H1 (cell line): ENCODE measurements around the gene SPACA7. TPM values are rescaled to one million over a fixed set of nuclear protein-coding genes. Genes with fewer than 3 reads are reported as not detected.

ENCODE experiments used
- BCL11A ChIP-seq, 2 experiments: IDR thresholded peaks; one replicate each; pipeline ENCODE4 v1.6.1; 2011; ENCODE audit warnings: low read depth in 2 of 2, low read length in 2 of 2, mild to moderate bottlenecking in 2 of 2
- CTBP2 ChIP-seq: IDR thresholded peaks from 2 replicates; pipeline ENCODE4 v1.7.0; 2011; ENCODE audit warnings: borderline replicate concordance, mild to moderate bottlenecking, moderate library complexity, mixed read lengths, low read length; ENCODE audit not compliant: insufficient read depth, insufficient read length
- polyA plus RNA-seq, 7 experiments: library from polyadenylated mRNA; depleted of rRNA in 3 of 7; stranded (reverse) in 5 of 7; unstranded in 2 of 7; fragments of >200 nt in 5 of 7; fragments of 200-250 nt in 2 of 7; gene quantifications; 1 replicate in 5 of 7; 2 replicates in 1 of 7; 4 replicates in 1 of 7; pipeline versions ENCODE4 v1.2.1 to v1.2.3, GENCODE V29; 2011 to 2013; ENCODE audit warnings: missing spikeins in 2 of 7, mixed read lengths in 2 of 7
- total RNA-seq: library from RNA; stranded (reverse); fragmentation: NEBNext Ultra II Directional; extraction: Animal tissue kit (Norgen Biotek cat#: 25700); gene quantifications from 2 replicates; pipeline ENCODE4 v1.2.1, GENCODE V29; 2021

SPACA7 gene
- total and polyA plus RNA-seq, 2 of the 8 experiments (the other 6 are each of a cell fraction or from before 2014, with no cell fraction given), result not detected

DNA sequence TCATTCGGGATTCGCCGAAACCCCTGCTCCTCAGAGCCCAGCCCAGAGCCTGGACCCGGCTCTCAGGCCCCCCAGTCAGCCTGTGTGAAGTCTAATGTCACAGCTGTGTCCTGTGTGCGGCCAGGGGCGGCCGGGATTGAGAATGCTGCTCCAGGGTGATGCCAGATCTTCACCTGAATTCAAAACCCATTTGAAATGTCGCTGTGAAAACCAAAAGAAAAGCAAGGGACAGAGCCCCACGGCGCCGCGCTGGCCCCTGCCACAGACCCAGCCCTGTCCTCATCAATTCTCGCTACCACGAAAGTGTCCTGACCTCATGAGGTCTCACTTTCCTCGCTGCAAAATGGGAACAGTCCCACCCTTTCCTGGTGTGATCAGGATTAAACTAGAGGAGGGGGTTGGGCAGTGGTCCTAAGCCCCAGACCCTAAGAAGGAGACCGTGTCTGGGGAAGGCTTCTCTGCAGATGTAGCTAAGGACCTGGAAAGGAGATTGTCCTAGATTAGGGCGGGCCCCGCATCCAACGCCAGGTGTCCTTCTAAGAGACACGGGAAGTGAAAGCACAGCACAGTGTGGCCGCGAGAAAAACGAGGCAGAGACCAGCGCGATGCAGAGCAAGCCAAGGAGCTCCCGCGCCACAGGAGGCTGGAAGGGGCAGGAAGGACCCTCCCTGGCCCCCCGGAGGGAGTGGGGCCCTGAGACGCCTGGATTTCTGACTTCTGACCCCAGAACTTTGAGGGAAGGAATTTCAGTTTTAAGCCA lies 34.0 kb upstream of the SPACA7 start (continued):
- TF ChIP-seq BCL11A (IDR thresholded peaks at IDR 0.05; ENCODE audit: low read depth in 2 of 2, low read length in 2 of 2), result no peak
- TF ChIP-seq CTBP2, result no peak
